ENCODE data around the gene ATG13. TPM values are rescaled to one million over a fixed set of nuclear protein-coding genes. Genes with fewer than 3 reads are reported as not detected.

The ATG13 gene
- polyA plus RNA-seq, result 33.3 to 42.9 TPM (median 34.3 TPM) in 3 replicates
- 18.4 TPM for polyA plus RNA-seq (2011; ENCODE audit: low read depth)
- polyA plus RNA-seq (2011; cell fraction: cytosol; rRNA removed), result 37.5 and 50.6 TPM in 2 replicates
- 55.8 and 58.2 TPM in 2 replicates for polyA plus RNA-seq (2011; cell fraction: nucleus; rRNA removed)
- 30.8 and 33.3 TPM in 2 replicates for polyA plus RNA-seq (2012; ENCODE audit: low replicate concordance)
- 67.8 to 94.6 TPM (median 94.6 TPM) in 3 replicates for polyA minus RNA-seq
- polyA minus RNA-seq (2011; cell fraction: cytosol; rRNA and poly(A)+ RNA removed), result 46.0 TPM
- polyA minus RNA-seq (2011; cell fraction: nucleus; rRNA and poly(A)+ RNA removed), result 30.9 and 48.6 TPM in 2 replicates

- peaks cover 16% of the 10 kb centered on the region for H3K4me1 ChIP-seq (ENCODE audit: control insufficient read depth, extremely low read depth, insufficient read depth, low read length)
- peak within 1 kb of the TSS; percentile 97 for H2AFZ ChIP-seq (ENCODE audit: control insufficient read depth, low read length)
- FAIRE-seq, result no peak
- dilution Hi-C loops (cut with MboI; ENCODE audit: extremely low pct_ligation_motif_present, low sequenced_read_pairs), result no loop called here
- H3K36me3 ChIP-seq (ENCODE audit: control insufficient read depth in 2 of 2, extremely low read depth in 1 of 2, insufficient read depth in 2 of 2, low read length in 2 of 2), result peaks cover 3 to 6% of the 10 kb centered on the region in 2 experiments
- H3K9ac ChIP-seq (ENCODE audit: control insufficient read depth, extremely low read depth, insufficient read depth, low read length), result peak within 1 kb of the TSS; percentile 100
- H3K4me2 ChIP-seq (ENCODE audit: control insufficient read depth, extremely low read depth, insufficient read depth, low read depth, low read length), result peak within 1 kb of the TSS; percentile 95
- peak within 1 kb of the TSS; percentile 86 to 99 (median 98) for H3K4me3 ChIP-seq (ENCODE audit: control insufficient read depth in 2 of 3, extremely low read depth in 1 of 3, insufficient read depth in 2 of 3, low read depth in 1 of 3, low read length in 3 of 3)
- H4K20me1 ChIP-seq (ENCODE audit: control insufficient read depth, extremely low read depth, insufficient read depth, low read length), result no peaks in the 10 kb centered on the region
- H3K79me2 ChIP-seq (ENCODE audit: control insufficient read depth, insufficient read depth, low read length), result peaks cover 45% of the 10 kb centered on the region
- no peaks in the 10 kb centered on the region for H3K9me1 ChIP-seq (ENCODE audit: control insufficient read depth, extremely low read depth, insufficient read depth, low read length)
- DNase-seq (ENCODE audit: low read depth, low spot score), result peak; percentile 42
- H3K9me3 ChIP-seq (ENCODE audit: control insufficient read depth, low read depth, low read length), result no peaks in the 10 kb centered on the region
- H3K27me3 ChIP-seq (ENCODE audit: control insufficient read depth, extremely low read depth, insufficient read depth, low read length), result no peaks in the 10 kb centered on the region
- peak within 1 kb of the TSS; percentile 99 for H3K27ac ChIP-seq (ENCODE audit: control insufficient read depth, insufficient read depth, low read length)
- TF ChIP-seq EZH2 (IDR thresholded peaks at IDR 0.05; ENCODE audit: low read length) (no peak), CTCF (optimal IDR thresholded peaks at IDR 0.05 in 1 of 3, IDR thresholded peaks at IDR 0.05 in 1 of 3, conservative IDR thresholded peaks at IDR 0.05 in 1 of 3; ENCODE audit: extremely low read depth in 1 of 3, insufficient read depth in 2 of 3, low read length in 3 of 3) (peak; percentile 70 to 88 (median 81))
Observed at GRCh38 chr11:46617134-46617971, at the start of gene ATG13, which contains the start of gene HARBI1. Gene ATG13, plus strand, starts transcription at chr11:46617553. Its CDS starts 26,739 bp downstream, at chr11:46644292. Gene HARBI1, minus strand, starts transcription at chr11:46617227. Its CDS starts 990 bp downstream, at chr11:46616237.

- H2AFZ ChIP-seq (ENCODE audit: control insufficient read depth, low read length), result no peak overlapping the region
- no peak overlapping the region for H3K27ac ChIP-seq (ENCODE audit: control insufficient read depth, insufficient read depth, low read length)
- H3K9me3 ChIP-seq (ENCODE audit: control insufficient read depth, low read depth, low read length), result no peaks in the 10 kb centered on the region
- H3K79me2 ChIP-seq (ENCODE audit: control insufficient read depth, insufficient read depth, low read length), result peaks cover 77% of the 10 kb centered on the region
- no peak for TF ChIP-seq EZH2 (IDR thresholded peaks at IDR 0.05; ENCODE audit: low read length)
- H3K4me1 ChIP-seq (ENCODE audit: control insufficient read depth, extremely low read depth, insufficient read depth, low read length), result peaks cover 7% of the 10 kb centered on the region
- FAIRE-seq (no peak), DNase-seq (ENCODE audit: low read depth, low spot score) (no peak)
- no peaks in the 10 kb centered on the region for H3K36me3 ChIP-seq (ENCODE audit: control insufficient read depth in 2 of 2, extremely low read depth in 1 of 2, insufficient read depth in 2 of 2, low read length in 2 of 2)
- no peaks in the 10 kb centered on the region for H4K20me1 ChIP-seq (ENCODE audit: control insufficient read depth, extremely low read depth, insufficient read depth, low read length)
- no peak overlapping the region for H3K9ac ChIP-seq (ENCODE audit: control insufficient read depth, extremely low read depth, insufficient read depth, low read length)
- dilution Hi-C loops (cut with MboI; ENCODE audit: extremely low pct_ligation_motif_present, low sequenced_read_pairs), result no loop called here
- H3K27me3 ChIP-seq (ENCODE audit: control insufficient read depth, extremely low read depth, insufficient read depth, low read length), result no peaks in the 10 kb centered on the region
- no peaks in the 10 kb centered on the region for H3K9me1 ChIP-seq (ENCODE audit: control insufficient read depth, extremely low read depth, insufficient read depth, low read length)
- no peak overlapping the region for H3K4me3 ChIP-seq (ENCODE audit: control insufficient read depth in 2 of 3, extremely low read depth in 1 of 3, insufficient read depth in 2 of 3, low read depth in 1 of 3, low read length in 3 of 3)
- H3K4me2 ChIP-seq (ENCODE audit: control insufficient read depth, extremely low read depth, insufficient read depth, low read depth, low read length), result no peak overlapping the region
Observed at GRCh38 chr11:46570790-46571398, 46.5 kb upstream of the ATG13 start.

Data from keratinocyte (primary cell).